Measurements from ENCODE around the gene FGF1.

The FGF1 gene

GRCh38 chr5:142552107-142552506 is 133.8 kb downstream of the FGF1 start:
- no peak overlapping the region for H2BK15ac ChIP-seq (ENCODE audit: low read depth, poor library complexity, severe bottlenecking)
- H3K4me1 ChIP-seq (ENCODE audit: control insufficient read depth, insufficient read depth, low read depth, low read length): peaks cover 5% of the 10 kb centered on the region
- no peak overlapping the region for H4K91ac ChIP-seq (ENCODE audit: low read length)
- H3K27ac ChIP-seq (ENCODE audit: low read length, poor library complexity, severe bottlenecking): no peak overlapping the region
- no peak overlapping the region for H2BK5ac ChIP-seq (ENCODE audit: low read depth, low read length, poor library complexity, severe bottlenecking)
- H3K4me3 ChIP-seq (ENCODE audit: insufficient read depth in 1 of 2, low read depth in 1 of 2, low read length in 2 of 2): no peak overlapping the region
- H4K8ac ChIP-seq (ENCODE audit: low read length): peak overlapping the region; percentile 73
- no peak overlapping the region for H3K23ac ChIP-seq (ENCODE audit: low read length in 2 of 2)
- no peak overlapping the region for H3K4ac ChIP-seq (ENCODE audit: low read depth in 1 of 2, low read length in 2 of 2)
- DNase-seq: no peak
- no peaks in the 10 kb centered on the region for H3K36me3 ChIP-seq (ENCODE audit: control insufficient read depth in 1 of 2, insufficient read depth in 2 of 2, low read depth in 1 of 2, low read length in 2 of 2)
- H3K14ac ChIP-seq (ENCODE audit: low read length in 2 of 2): no peak overlapping the region
- WGBS: no CpG with 5 or more reads among the region's 6 CpGs
- H3K9ac ChIP-seq (ENCODE audit: low read length): peak overlapping the region; percentile 76
- no peaks in the 10 kb centered on the region for H3K79me1 ChIP-seq (replicated peaks; ENCODE audit: low read length, poor library complexity, severe bottlenecking)
- H3K27me3 ChIP-seq (ENCODE audit: control insufficient read depth in 1 of 2, insufficient read depth in 1 of 2, low read length in 2 of 2): no peaks in the 10 kb centered on the region
- H2BK120ac ChIP-seq (ENCODE audit: low read depth, low read length): peak overlapping the region; percentile 99
- peak overlapping the region; percentile 28 to 92 for H3K18ac ChIP-seq (ENCODE audit: low read depth in 1 of 2, low read length in 2 of 2)
- H3K4me2 ChIP-seq (ENCODE audit: low read length, poor library complexity, severe bottlenecking): peak overlapping the region; percentile 96
- no peak overlapping the region for H2AK5ac ChIP-seq (ENCODE audit: low read length, severe bottlenecking)
- H2AFZ ChIP-seq (ENCODE audit: low read depth, low read length): no peak overlapping the region
- H3K9me3 ChIP-seq (ENCODE audit: control insufficient read depth, low read length): no peaks in the 10 kb centered on the region
- no peak overlapping the region for H2BK12ac ChIP-seq (ENCODE audit: low read length in 2 of 2)

GRCh38 chr5:142551338-142552067 is 134.4 kb downstream of the FGF1 start:
- Histone ChIP-seq H4K91ac (ENCODE audit: low read length) (peak overlapping the region; percentile 43), H3K36me3 (ENCODE audit: control insufficient read depth in 1 of 2, insufficient read depth in 2 of 2, low read depth in 1 of 2, low read length in 2 of 2) (no peaks in the 10 kb centered on the region), H2BK12ac (ENCODE audit: low read length in 2 of 2) (peak overlapping the region; percentile 15 to 89), H2AK5ac (ENCODE audit: low read length, severe bottlenecking) (no peak overlapping the region), H3K9me3 (ENCODE audit: control insufficient read depth, low read length) (no peaks in the 10 kb centered on the region), H2BK15ac (ENCODE audit: low read depth, poor library complexity, severe bottlenecking) (peak overlapping the region; percentile 41), H3K79me1 (replicated peaks; ENCODE audit: low read length, poor library complexity, severe bottlenecking) (no peaks in the 10 kb centered on the region), H3K23ac (ENCODE audit: low read length in 2 of 2) (no peak overlapping the region), H3K4me1 (ENCODE audit: control insufficient read depth, insufficient read depth, low read depth, low read length) (peaks cover 5% of the 10 kb centered on the region), H2BK120ac (ENCODE audit: low read depth, low read length) (peak overlapping the region; percentile 99), H3K4me3 (ENCODE audit: insufficient read depth in 1 of 2, low read depth in 1 of 2, low read length in 2 of 2) (peak overlapping the region; percentile 18 to 71), H2BK5ac (ENCODE audit: low read depth, low read length, poor library complexity, severe bottlenecking) (no peak overlapping the region), H3K4ac (ENCODE audit: low read depth in 1 of 2, low read length in 2 of 2) (peak overlapping the region; percentile 40 to 88), H3K9ac (ENCODE audit: low read length) (peak overlapping the region; percentile 76), H3K14ac (ENCODE audit: low read length in 2 of 2) (no peak overlapping the region), H3K27me3 (ENCODE audit: control insufficient read depth in 1 of 2, insufficient read depth in 1 of 2, low read length in 2 of 2) (no peaks in the 10 kb centered on the region), H2AFZ (ENCODE audit: low read depth, low read length) (peak overlapping the region; percentile 88), H3K27ac (ENCODE audit: low read length, poor library complexity, severe bottlenecking) (no peak overlapping the region), H3K4me2 (ENCODE audit: low read length, poor library complexity, severe bottlenecking) (peak overlapping the region; percentile 96), H3K18ac (ENCODE audit: low read depth in 1 of 2, low read length in 2 of 2) (peak overlapping the region; percentile 78 to 92), H4K8ac (ENCODE audit: low read length) (peak overlapping the region; percentile 73)
- 2% methylated on average over 31 of the region's 31 CpGs for WGBS
- DNase-seq: peak; percentile 58

DNA sequence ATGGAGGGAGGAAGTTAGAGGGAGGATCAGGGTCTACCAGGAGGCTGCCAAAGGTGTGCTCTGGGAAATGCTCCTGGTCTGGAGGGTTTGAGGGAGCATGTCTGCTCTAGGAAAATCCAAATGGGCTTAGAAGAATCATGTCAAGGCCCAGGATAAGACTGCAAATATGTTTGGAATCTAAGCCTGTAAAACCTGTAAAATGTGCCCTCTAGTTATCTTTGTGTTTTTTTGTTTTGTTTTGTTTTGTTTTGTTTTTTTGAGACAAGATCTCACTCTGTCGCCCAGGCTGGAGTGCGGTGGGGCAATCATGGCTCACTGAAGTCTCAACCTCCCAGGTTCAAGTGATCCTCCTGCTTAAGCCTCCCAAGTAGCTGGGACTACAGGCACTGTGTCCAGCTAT is 135.4 kb downstream of the FGF1 start:
- DNase-seq: no peak
- Histone ChIP-seq H3K27me3 (ENCODE audit: control insufficient read depth in 1 of 2, insufficient read depth in 1 of 2, low read length in 2 of 2) (no peaks in the 10 kb centered on the region), H3K4me1 (ENCODE audit: control insufficient read depth, insufficient read depth, low read depth, low read length) (peaks cover 5% of the 10 kb centered on the region), H3K4me2 (ENCODE audit: low read length, poor library complexity, severe bottlenecking) (no peak overlapping the region), H4K91ac (ENCODE audit: low read length) (peak overlapping the region; percentile 59), H2AK5ac (ENCODE audit: low read length, severe bottlenecking) (peak overlapping the region; percentile 15), H3K9ac (ENCODE audit: low read length) (no peak overlapping the region), H3K27ac (ENCODE audit: low read length, poor library complexity, severe bottlenecking) (no peak overlapping the region), H3K14ac (ENCODE audit: low read length in 2 of 2) (peak overlapping the region in 1 of 2 experiments; percentile 71), H2BK5ac (ENCODE audit: low read depth, low read length, poor library complexity, severe bottlenecking) (no peak overlapping the region), H3K18ac (ENCODE audit: low read depth in 1 of 2, low read length in 2 of 2) (peak overlapping the region; percentile 16 to 87), H2BK12ac (ENCODE audit: low read length in 2 of 2) (peak overlapping the region; percentile 15 to 90), H3K23ac (ENCODE audit: low read length in 2 of 2) (no peak overlapping the region), H3K79me1 (replicated peaks; ENCODE audit: low read length, poor library complexity, severe bottlenecking) (no peaks in the 10 kb centered on the region), H3K4ac (ENCODE audit: low read depth in 1 of 2, low read length in 2 of 2) (peak overlapping the region in 1 of 2 experiments; percentile 58), H2BK120ac (ENCODE audit: low read depth, low read length) (no peak overlapping the region), H4K8ac (ENCODE audit: low read length) (peak overlapping the region; percentile 35), H2BK15ac (ENCODE audit: low read depth, poor library complexity, severe bottlenecking) (peak overlapping the region; percentile 73), H3K4me3 (ENCODE audit: insufficient read depth in 1 of 2, low read depth in 1 of 2, low read length in 2 of 2) (no peak overlapping the region), H3K36me3 (ENCODE audit: control insufficient read depth in 1 of 2, insufficient read depth in 2 of 2, low read depth in 1 of 2, low read length in 2 of 2) (no peaks in the 10 kb centered on the region), H3K9me3 (ENCODE audit: control insufficient read depth, low read length) (no peaks in the 10 kb centered on the region), H2AFZ (ENCODE audit: low read depth, low read length) (no peak overlapping the region)
- WGBS: 98% methylated on average over 2 of the region's 2 CpGs

- H4K8ac ChIP-seq (ENCODE audit: low read length): no peak overlapping the region
- no peak overlapping the region for H3K4me2 ChIP-seq (ENCODE audit: low read length, poor library complexity, severe bottlenecking)
- no peak overlapping the region for H3K27ac ChIP-seq (ENCODE audit: low read length, poor library complexity, severe bottlenecking)
- no peaks in the 10 kb centered on the region for H3K9me3 ChIP-seq (ENCODE audit: control insufficient read depth, low read length)
- no peak overlapping the region for H2BK15ac ChIP-seq (ENCODE audit: low read depth, poor library complexity, severe bottlenecking)
- no peak for DNase-seq
- H3K4ac ChIP-seq (ENCODE audit: low read depth in 1 of 2, low read length in 2 of 2): no peak overlapping the region
- H2BK120ac ChIP-seq (ENCODE audit: low read depth, low read length): no peak overlapping the region
- H3K79me1 ChIP-seq (replicated peaks; ENCODE audit: low read length, poor library complexity, severe bottlenecking): no peaks in the 10 kb centered on the region
- peaks cover 6% of the 10 kb centered on the region for H3K4me1 ChIP-seq (ENCODE audit: control insufficient read depth, insufficient read depth, low read depth, low read length)
- WGBS: 43% methylated on average over 2 of the region's 2 CpGs
- H2BK12ac ChIP-seq (ENCODE audit: low read length in 2 of 2): peak overlapping the region; percentile 15 to 29
- H2AK5ac ChIP-seq (ENCODE audit: low read length, severe bottlenecking): no peak overlapping the region
- H2AFZ ChIP-seq (ENCODE audit: low read depth, low read length): no peak overlapping the region
- no peaks in the 10 kb centered on the region for H3K27me3 ChIP-seq (ENCODE audit: control insufficient read depth in 1 of 2, insufficient read depth in 1 of 2, low read length in 2 of 2)
- H2BK5ac ChIP-seq (ENCODE audit: low read depth, low read length, poor library complexity, severe bottlenecking): no peak overlapping the region
- no peaks in the 10 kb centered on the region for H3K36me3 ChIP-seq (ENCODE audit: control insufficient read depth in 1 of 2, insufficient read depth in 2 of 2, low read depth in 1 of 2, low read length in 2 of 2)
- no peak overlapping the region for H3K9ac ChIP-seq (ENCODE audit: low read length)
- H3K23ac ChIP-seq (ENCODE audit: low read length in 2 of 2): no peak overlapping the region
- H3K18ac ChIP-seq (ENCODE audit: low read depth in 1 of 2, low read length in 2 of 2): no peak overlapping the region
- no peak overlapping the region for H3K4me3 ChIP-seq (ENCODE audit: insufficient read depth in 1 of 2, low read depth in 1 of 2, low read length in 2 of 2)
- H3K14ac ChIP-seq (ENCODE audit: low read length in 2 of 2): no peak overlapping the region
- H4K91ac ChIP-seq (ENCODE audit: low read length): no peak overlapping the region
These were observed 136.1 kb downstream of the FGF1 start for GRCh38 chr5:142549834-142550233.
